GM21825 (cell line): ENCODE measurements around the gene FGF12.

Experiments used
- ATAC-seq: cut with Tn5 transposase; IDR thresholded peaks from one replicate; pipeline ENCODE4 v1.9.1; 2021; ENCODE audit warnings: mild to moderate bottlenecking, moderate library complexity; ENCODE audit not compliant: unreplicated experiment

Gene FGF12

GRCh38 chr3:192277477-192277876 lies 449.9 kb downstream of the FGF12 start:
- ATAC-seq, result no peak

- ATAC-seq, result no peak
These were observed 451.5 kb downstream of the FGF12 start for GRCh38 chr3:192275741-192276355.

- ATAC-seq, result no peak
These were observed 453.7 kb downstream of the FGF12 start for GRCh38 chr3:192273697-192274010.

GRCh38 chr3:192273001-192273696 lies 454.2 kb downstream of the FGF12 start:
- no peak for ATAC-seq

- no peak for ATAC-seq
These were observed 465.3 kb downstream of the FGF12 start for GRCh38 chr3:192262001-192262400.

- ATAC-seq, result no peak
These were observed 466.2 kb downstream of the FGF12 start for GRCh38 chr3:192261135-192261534.

GRCh38 chr3:192260116-192261010 lies 467.0 kb downstream of the FGF12 start:
- no peak for ATAC-seq

- no peak for ATAC-seq
These were observed 467.7 kb downstream of the FGF12 start for GRCh38 chr3:192259661-192260060.

GRCh38 chr3:192258721-192259120 lies 468.6 kb downstream of the FGF12 start:
- ATAC-seq, result no peak

GRCh38 chr3:192255839-192256238 lies 471.5 kb downstream of the FGF12 start:
- ATAC-seq, result no peak

GRCh38 chr3:192253138-192253887 lies 474.0 kb downstream of the FGF12 start:
- no peak for ATAC-seq

GRCh38 chr3:192249516-192249915 lies 477.8 kb downstream of the FGF12 start:
- ATAC-seq, result no peak

- ATAC-seq, result no peak
These were observed 480.3 kb downstream of the FGF12 start for GRCh38 chr3:192246847-192247559.

- no peak for ATAC-seq
These were observed 482.8 kb downstream of the FGF12 start for GRCh38 chr3:192244591-192244990.

- ATAC-seq, result no peak
These were observed 487.4 kb downstream of the FGF12 start for GRCh38 chr3:192239956-192240355.

- ATAC-seq, result no peak
These were observed 489.2 kb downstream of the FGF12 start for GRCh38 chr3:192237992-192238608.

GRCh38 chr3:192229866-192230265 lies 497.5 kb downstream of the FGF12 start:
- ATAC-seq, result no peak

GRCh38 chr3:192224634-192225155 lies 502.6 kb downstream of the FGF12 start:
- no peak for ATAC-seq

GRCh38 chr3:192223815-192224214 lies 503.5 kb downstream of the FGF12 start:
- no peak for ATAC-seq

- ATAC-seq, result no peak
These were observed 506.4 kb downstream of the FGF12 start for GRCh38 chr3:192220915-192221314.
